ENCODE measurements around the gene PEX14. TPM values are rescaled to one million over a fixed set of nuclear protein-coding genes. Genes with fewer than 3 reads are reported as not detected.

The PEX14 gene
- polyA plus RNA-seq, 3 donors = 2.2 to 8.8 (median 2.7) TPM

- Histone ChIP-seq H3K27ac (ENCODE audit: low read depth in 1 of 2, low read length in 2 of 2) (no peak overlapping the region), H3K9me3 (replicated peaks in 1 of 2; ENCODE audit: control insufficient read depth in 1 of 2, insufficient read depth in 1 of 2, low read length in 2 of 2) (no peaks in the 10 kb centered on the region), H3K79me2 (ENCODE audit: insufficient read depth, low read length) (no peaks in the 10 kb centered on the region), H3K27me3 (ENCODE audit: control insufficient read depth in 2 of 2, insufficient read depth in 2 of 2, low read length in 2 of 2) (no peaks in the 10 kb centered on the region), H3K4me1 (ENCODE audit: control insufficient read depth in 1 of 2, insufficient read depth in 2 of 2, low read length in 2 of 2) (no peaks in the 10 kb centered on the region), H2AFZ (ENCODE audit: insufficient read depth, low read depth, low read length, poor library complexity, severe bottlenecking) (no peak overlapping the region), H3K4me3 (replicated peaks in 1 of 3; ENCODE audit: low read depth in 2 of 3, low read length in 3 of 3) (no peak overlapping the region), H3K9ac (ENCODE audit: insufficient read depth, low read length, poor library complexity, severe bottlenecking) (no peak overlapping the region), H3K4me2 (replicated peaks; ENCODE audit: extremely low read depth, low read length, poor library complexity, severe bottlenecking) (no peak overlapping the region), H4K20me1 (ENCODE audit: insufficient read depth, low read length) (no peaks in the 10 kb centered on the region), H3K36me3 (replicated peaks in 1 of 2; ENCODE audit: control insufficient read depth in 1 of 2, insufficient read depth in 2 of 2, low read length in 2 of 2) (no peaks in the 10 kb centered on the region)
- Mint-ChIP-seq H3K36me3 (peaks cover 0 to 3% of the 10 kb centered on the region in 2 donors), H3K27me3 (ENCODE audit: low read depth in 3 of 3) (peaks cover 0 to 2% (median 0%) of the 10 kb centered on the region in 3 donors), H3K27ac (no peak overlapping the region), H3K9me3 (no peaks in the 10 kb centered on the region), H3K4me1 (no peaks in the 10 kb centered on the region), H3K4me3 (no peak overlapping the region)
- 85% methylated on average over 25 of the region's 40 CpGs for WGBS (ENCODE audit: insufficient coverage)
- intact Hi-C loops (cut with micrococcal nuclease) = no loop called here
- TF ChIP-seq, protein P1, sequence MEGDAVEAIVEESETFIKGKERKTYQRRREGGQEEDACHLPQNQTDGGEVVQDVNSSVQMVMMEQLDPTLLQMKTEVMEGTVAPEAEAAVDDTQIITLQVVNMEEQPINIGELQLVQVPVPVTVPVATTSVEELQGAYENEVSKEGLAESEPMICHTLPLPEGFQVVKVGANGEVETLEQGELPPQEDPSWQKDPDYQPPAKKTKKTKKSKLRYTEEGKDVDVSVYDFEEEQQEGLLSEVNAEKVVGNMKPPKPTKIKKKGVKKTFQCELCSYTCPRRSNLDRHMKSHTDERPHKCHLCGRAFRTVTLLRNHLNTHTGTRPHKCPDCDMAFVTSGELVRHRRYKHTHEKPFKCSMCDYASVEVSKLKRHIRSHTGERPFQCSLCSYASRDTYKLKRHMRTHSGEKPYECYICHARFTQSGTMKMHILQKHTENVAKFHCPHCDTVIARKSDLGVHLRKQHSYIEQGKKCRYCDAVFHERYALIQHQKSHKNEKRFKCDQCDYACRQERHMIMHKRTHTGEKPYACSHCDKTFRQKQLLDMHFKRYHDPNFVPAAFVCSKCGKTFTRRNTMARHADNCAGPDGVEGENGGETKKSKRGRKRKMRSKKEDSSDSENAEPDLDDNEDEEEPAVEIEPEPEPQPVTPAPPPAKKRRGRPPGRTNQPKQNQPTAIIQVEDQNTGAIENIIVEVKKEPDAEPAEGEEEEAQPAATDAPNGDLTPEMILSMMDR (IDR thresholded peaks at IDR 0.05) = no peak
- no peak for DNase-seq
Measured at GRCh38 chr1:10650556-10651388, 176.0 kb downstream of the PEX14 start.

DNA sequence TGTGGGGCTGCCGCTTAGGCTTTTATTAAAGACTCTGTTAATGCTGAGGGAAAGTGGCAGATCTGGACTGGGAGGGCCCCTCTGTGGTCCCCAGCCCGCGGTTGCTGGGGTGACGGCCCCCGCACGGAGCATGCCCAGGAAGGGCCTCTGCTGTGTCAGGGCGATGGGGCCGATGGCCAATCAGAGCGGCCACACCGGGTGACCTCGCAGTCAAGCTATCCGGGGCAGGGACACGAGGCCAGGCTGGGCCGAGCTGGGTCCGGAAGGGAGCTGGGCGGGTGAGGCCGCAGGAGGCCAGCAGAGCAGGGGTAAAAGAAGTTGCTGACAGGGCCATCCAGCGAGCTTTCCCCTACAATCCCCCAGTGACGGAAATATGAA, 176.6 kb downstream of the PEX14 start:
- H3K36me3 Mint-ChIP-seq = peaks cover 0 to 3% of the 10 kb centered on the region in 2 donors
- no peak overlapping the region for H3K27ac Mint-ChIP-seq
- no peaks in the 10 kb centered on the region for H4K20me1 ChIP-seq (ENCODE audit: insufficient read depth, low read length)
- no peaks in the 10 kb centered on the region for H3K79me2 ChIP-seq (ENCODE audit: insufficient read depth, low read length)
- H3K9me3 ChIP-seq (replicated peaks in 1 of 2; ENCODE audit: control insufficient read depth in 1 of 2, insufficient read depth in 1 of 2, low read length in 2 of 2) = no peaks in the 10 kb centered on the region
- 95% methylated on average over 8 of the region's 19 CpGs for WGBS (ENCODE audit: insufficient coverage)
- H3K36me3 ChIP-seq (replicated peaks in 1 of 2; ENCODE audit: control insufficient read depth in 1 of 2, insufficient read depth in 2 of 2, low read length in 2 of 2) = no peaks in the 10 kb centered on the region
- no peak overlapping the region for H3K4me2 ChIP-seq (replicated peaks; ENCODE audit: extremely low read depth, low read length, poor library complexity, severe bottlenecking)
- H3K27me3 Mint-ChIP-seq (ENCODE audit: low read depth in 3 of 3) = peaks cover 0 to 2% (median 0%) of the 10 kb centered on the region in 3 donors
- H3K4me1 Mint-ChIP-seq = no peaks in the 10 kb centered on the region
- H3K4me3 Mint-ChIP-seq = no peak overlapping the region
- TF ChIP-seq, protein P1 (IDR thresholded peaks at IDR 0.05) = no peak
- no peak overlapping the region for H3K27ac ChIP-seq (ENCODE audit: low read depth in 1 of 2, low read length in 2 of 2)
- no peak for DNase-seq
- H3K4me1 ChIP-seq (ENCODE audit: control insufficient read depth in 1 of 2, insufficient read depth in 2 of 2, low read length in 2 of 2) = no peaks in the 10 kb centered on the region
- no peak overlapping the region for H3K4me3 ChIP-seq (replicated peaks in 1 of 3; ENCODE audit: low read depth in 2 of 3, low read length in 3 of 3)
- H3K27me3 ChIP-seq (ENCODE audit: control insufficient read depth in 2 of 2, insufficient read depth in 2 of 2, low read length in 2 of 2) = no peaks in the 10 kb centered on the region
- no peak overlapping the region for H2AFZ ChIP-seq (ENCODE audit: insufficient read depth, low read depth, low read length, poor library complexity, severe bottlenecking)
- no peaks in the 10 kb centered on the region for H3K9me3 Mint-ChIP-seq
- H3K9ac ChIP-seq (ENCODE audit: insufficient read depth, low read length, poor library complexity, severe bottlenecking) = no peak overlapping the region
- intact Hi-C loops (cut with micrococcal nuclease) = no loop called here

Data from CD14-positive monocyte (primary cell).